ENCODE results near the gene RMDN2. TPM values are rescaled to one million over a fixed set of nuclear protein-coding genes. Genes with fewer than 3 reads are reported as not detected.

Gene RMDN2
- total RNA-seq, 1 donor from 2014 or later, result 4.1 TPM

GRCh38 chr2:37983719-37984118 is 58.6 kb downstream of the RMDN2 start:
- Mint-ChIP-seq H3K27me3 (ENCODE audit: low read depth) (no peaks in the 10 kb centered on the region), H3K36me3 (ENCODE audit: low read depth) (peaks cover 6% of the 10 kb centered on the region), H3K4me3 (no peak overlapping the region), H3K4me1 (peaks cover 7% of the 10 kb centered on the region), H3K27ac (ENCODE audit: unreplicated experiment) (no peak overlapping the region), H3K9me3 (peaks cover 5% of the 10 kb centered on the region)
- TF ChIP-seq CTCF (conservative IDR thresholded peaks at IDR 0.05), result no peak
- DNase-seq (ENCODE audit: low read depth, low spot score), result no peak

- Mint-ChIP-seq H3K4me1 (peaks cover 7% of the 10 kb centered on the region), H3K36me3 (ENCODE audit: low read depth) (peaks cover 6% of the 10 kb centered on the region), H3K9me3 (peaks cover 5% of the 10 kb centered on the region), H3K4me3 (no peak overlapping the region), H3K27me3 (ENCODE audit: low read depth) (no peaks in the 10 kb centered on the region), H3K27ac (ENCODE audit: unreplicated experiment) (no peak overlapping the region)
- DNase-seq (ENCODE audit: low read depth, low spot score), result no peak
- TF ChIP-seq CTCF (conservative IDR thresholded peaks at IDR 0.05), result no peak
These were observed 59.1 kb downstream of the RMDN2 start for GRCh38 chr2:37984176-37984575.

GRCh38 chr2:37984589-37984988 is 59.5 kb downstream of the RMDN2 start:
- peaks cover 7% of the 10 kb centered on the region for H3K4me1 Mint-ChIP-seq
- H3K36me3 Mint-ChIP-seq (ENCODE audit: low read depth), result peaks cover 6% of the 10 kb centered on the region
- peaks cover 5% of the 10 kb centered on the region for H3K9me3 Mint-ChIP-seq
- no peak overlapping the region for H3K27ac Mint-ChIP-seq (ENCODE audit: unreplicated experiment)
- no peak overlapping the region for H3K4me3 Mint-ChIP-seq
- TF ChIP-seq CTCF (conservative IDR thresholded peaks at IDR 0.05), result no peak
- H3K27me3 Mint-ChIP-seq (ENCODE audit: low read depth), result no peaks in the 10 kb centered on the region
- DNase-seq (ENCODE audit: low read depth, low spot score), result no peak

- DNase-seq (ENCODE audit: low read depth, low spot score), result no peak
- H3K4me3 Mint-ChIP-seq, result no peak overlapping the region
- H3K36me3 Mint-ChIP-seq (ENCODE audit: low read depth), result peaks cover 6% of the 10 kb centered on the region
- no peak overlapping the region for H3K27ac Mint-ChIP-seq (ENCODE audit: unreplicated experiment)
- no peak for TF ChIP-seq CTCF (conservative IDR thresholded peaks at IDR 0.05)
- peaks cover 7% of the 10 kb centered on the region for H3K4me1 Mint-ChIP-seq
- no peaks in the 10 kb centered on the region for H3K27me3 Mint-ChIP-seq (ENCODE audit: low read depth)
- H3K9me3 Mint-ChIP-seq, result peaks cover 5% of the 10 kb centered on the region
These were observed 60.2 kb downstream of the RMDN2 start for GRCh38 chr2:37985333-37985732.

GRCh38 chr2:37987098-37987775 is 62.1 kb downstream of the RMDN2 start:
- peaks cover 5% of the 10 kb centered on the region for H3K9me3 Mint-ChIP-seq
- peaks cover 6% of the 10 kb centered on the region for H3K36me3 Mint-ChIP-seq (ENCODE audit: low read depth)
- DNase-seq (ENCODE audit: low read depth, low spot score), result no peak
- no peak for TF ChIP-seq CTCF (conservative IDR thresholded peaks at IDR 0.05)
- H3K4me3 Mint-ChIP-seq, result no peak overlapping the region
- no peak overlapping the region for H3K27ac Mint-ChIP-seq (ENCODE audit: unreplicated experiment)
- H3K27me3 Mint-ChIP-seq (ENCODE audit: low read depth), result no peaks in the 10 kb centered on the region
- peaks cover 3% of the 10 kb centered on the region for H3K4me1 Mint-ChIP-seq

Measured in neural crest cell (in vitro differentiated cells).